ENCODE data around the gene TRPM8.

DNA sequence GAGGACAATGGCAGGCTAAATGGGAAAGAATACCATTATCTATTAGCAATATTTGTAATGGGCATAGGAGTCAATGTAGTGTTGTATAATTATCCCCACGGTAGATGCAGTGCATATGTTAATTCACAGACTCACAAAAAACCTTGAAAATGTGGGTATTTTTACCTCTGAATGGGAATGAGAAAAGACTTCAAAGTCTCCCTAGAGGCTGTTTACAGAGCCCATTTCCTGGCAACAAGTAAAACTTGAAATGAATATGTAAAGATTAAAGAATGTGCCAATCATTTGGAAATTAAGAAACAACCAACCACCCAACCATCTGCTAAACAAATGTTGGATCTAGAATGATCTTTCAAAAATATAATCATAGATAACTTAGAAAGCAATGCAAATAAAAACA lies 27.1 kb downstream of the TRPM8 start:
- TF ChIP-seq EZH2phosphoT487 (IDR thresholded peaks at IDR 0.05; ENCODE audit: insufficient read depth, low read depth): no peak
- TF ChIP-seq EZH2 (IDR thresholded peaks at IDR 0.05; ENCODE audit: insufficient read depth, poor library complexity, severe bottlenecking): no peak

All from GM23248 (cell line).